ENCODE data around the gene POLR1F. TPM values are rescaled to one million over a fixed set of nuclear protein-coding genes. Genes with fewer than 3 reads are reported as not detected.

The POLR1F gene
- total RNA-seq, 1 experiment from 2014 or later: 22.3 TPM

- no peaks in the 10 kb centered on the region for H3K36me3 Mint-ChIP-seq
- H3K4me1 Mint-ChIP-seq: peaks cover 3% of the 10 kb centered on the region
- H3K27ac Mint-ChIP-seq: no peak overlapping the region
- CTCF ChIA-PET: interaction anchor here (1.1 to 1.5 kb wide), 2 partner anchors 15 to 19 kb away, joined by 4 to 5 read pairs; no protein-coding TSS in a partner anchor
- DNase-seq (ENCODE audit: low spot score) (no peak), ATAC-seq (no peak)
- H3K27me3 Mint-ChIP-seq (ENCODE audit: low read depth): no peaks in the 10 kb centered on the region
- TF ChIP-seq ZNF219 (CRISPR knock-in tag; IDR thresholded peaks at IDR 0.05; ENCODE audit: borderline replicate concordance): no peak
- TF ChIP-seq, protein P1, sequence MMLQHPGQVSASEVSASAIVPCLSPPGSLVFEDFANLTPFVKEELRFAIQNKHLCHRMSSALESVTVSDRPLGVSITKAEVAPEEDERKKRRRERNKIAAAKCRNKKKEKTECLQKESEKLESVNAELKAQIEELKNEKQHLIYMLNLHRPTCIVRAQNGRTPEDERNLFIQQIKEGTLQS (CRISPR knock-in tag; conservative IDR thresholded peaks at IDR 0.05): no peak
- no peak for TF ChIP-seq ZNF232 (CRISPR knock-in tag; IDR thresholded peaks at IDR 0.05)
- TF ChIP-seq TEAD4 (CRISPR knock-in tag; IDR thresholded peaks at IDR 0.05): no peak
- no peak for TF ChIP-seq CBFB (CRISPR knock-in tag; IDR thresholded peaks at IDR 0.05; ENCODE audit: low read depth)
- no peak for TF ChIP-seq RELA (CRISPR knock-in tag; IDR thresholded peaks at IDR 0.05; ENCODE audit: borderline replicate concordance)
- TF ChIP-seq MAX (CRISPR knock-in tag; IDR thresholded peaks at IDR 0.05): no peak
- TF ChIP-seq GRHL2 (CRISPR knock-in tag; IDR thresholded peaks at IDR 0.05; ENCODE audit: insufficient replicate concordance, severe bottlenecking): no peak
- TF ChIP-seq FOXK1 (CRISPR knock-in tag; IDR thresholded peaks at IDR 0.05): no peak
- no peak for TF ChIP-seq FOXJ3 (CRISPR knock-in tag; IDR thresholded peaks at IDR 0.05; ENCODE audit: borderline replicate concordance)
- TF ChIP-seq ZNF317 (CRISPR knock-in tag; IDR thresholded peaks at IDR 0.05; ENCODE audit: borderline replicate concordance, low read depth): no peak
- no peak for TF ChIP-seq CREM (CRISPR knock-in tag; IDR thresholded peaks at IDR 0.05)
- TF ChIP-seq, protein P2, sequence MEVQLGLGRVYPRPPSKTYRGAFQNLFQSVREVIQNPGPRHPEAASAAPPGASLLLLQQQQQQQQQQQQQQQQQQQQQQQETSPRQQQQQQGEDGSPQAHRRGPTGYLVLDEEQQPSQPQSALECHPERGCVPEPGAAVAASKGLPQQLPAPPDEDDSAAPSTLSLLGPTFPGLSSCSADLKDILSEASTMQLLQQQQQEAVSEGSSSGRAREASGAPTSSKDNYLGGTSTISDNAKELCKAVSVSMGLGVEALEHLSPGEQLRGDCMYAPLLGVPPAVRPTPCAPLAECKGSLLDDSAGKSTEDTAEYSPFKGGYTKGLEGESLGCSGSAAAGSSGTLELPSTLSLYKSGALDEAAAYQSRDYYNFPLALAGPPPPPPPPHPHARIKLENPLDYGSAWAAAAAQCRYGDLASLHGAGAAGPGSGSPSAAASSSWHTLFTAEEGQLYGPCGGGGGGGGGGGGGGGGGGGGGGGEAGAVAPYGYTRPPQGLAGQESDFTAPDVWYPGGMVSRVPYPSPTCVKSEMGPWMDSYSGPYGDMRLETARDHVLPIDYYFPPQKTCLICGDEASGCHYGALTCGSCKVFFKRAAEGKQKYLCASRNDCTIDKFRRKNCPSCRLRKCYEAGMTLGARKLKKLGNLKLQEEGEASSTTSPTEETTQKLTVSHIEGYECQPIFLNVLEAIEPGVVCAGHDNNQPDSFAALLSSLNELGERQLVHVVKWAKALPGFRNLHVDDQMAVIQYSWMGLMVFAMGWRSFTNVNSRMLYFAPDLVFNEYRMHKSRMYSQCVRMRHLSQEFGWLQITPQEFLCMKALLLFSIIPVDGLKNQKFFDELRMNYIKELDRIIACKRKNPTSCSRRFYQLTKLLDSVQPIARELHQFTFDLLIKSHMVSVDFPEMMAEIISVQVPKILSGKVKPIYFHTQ (CRISPR knock-in tag; IDR thresholded peaks at IDR 0.05): no peak
- TF ChIP-seq ZSCAN18 (CRISPR knock-in tag; IDR thresholded peaks at IDR 0.05): no peak
- no peak overlapping the region for H3K4me3 Mint-ChIP-seq
- POLR2A ChIA-PET: interaction anchor here (1.4 kb wide), 1 partner anchor 20 kb away, joined by 3 read pairs; the partner anchor contains the start of gene POLR1F
- H3K9me3 Mint-ChIP-seq: no peaks in the 10 kb centered on the region
These were observed 19.9 kb upstream of the POLR1F start for GRCh38 chr7:19728716-19729115.

GRCh38 chr7:19725770-19726169, 16.9 kb upstream of the POLR1F start:
- Mint-ChIP-seq H3K4me3 (no peak overlapping the region), H3K36me3 (no peaks in the 10 kb centered on the region), H3K4me1 (peaks cover 3% of the 10 kb centered on the region), H3K9me3 (no peaks in the 10 kb centered on the region), H3K27me3 (ENCODE audit: low read depth) (no peaks in the 10 kb centered on the region), H3K27ac (no peak overlapping the region)
- DNase-seq (ENCODE audit: low spot score) (no peak), ATAC-seq (no peak)
- ChIA-PET CTCF (interaction anchor here (0.7 to 1.2 kb wide), 3 partner anchors 12 to 873 kb away, joined by 3 to 6 read pairs (median 3); partner anchors contain the start of gene POLR1F), POLR2A (no interaction called here)
- TF ChIP-seq, protein P3, sequence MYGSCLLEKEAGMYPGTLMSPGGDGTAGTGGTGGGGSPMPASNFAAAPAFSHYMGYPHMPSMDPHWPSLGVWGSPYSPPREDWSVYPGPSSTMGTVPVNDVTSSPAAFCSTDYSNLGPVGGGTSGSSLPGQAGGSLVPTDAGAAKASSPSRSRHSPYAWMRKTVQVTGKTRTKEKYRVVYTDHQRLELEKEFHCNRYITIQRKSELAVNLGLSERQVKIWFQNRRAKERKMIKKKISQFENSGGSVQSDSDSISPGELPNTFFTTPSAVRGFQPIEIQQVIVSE (CRISPR knock-in tag; IDR thresholded peaks at IDR 0.05; ENCODE audit: borderline replicate concordance): no peak
- TF ChIP-seq NFE2L1 (CRISPR knock-in tag; IDR thresholded peaks at IDR 0.05) (no peak), ARID4B (CRISPR knock-in tag; IDR thresholded peaks at IDR 0.05; ENCODE audit: borderline replicate concordance) (no peak), TEAD4 (CRISPR knock-in tag; IDR thresholded peaks at IDR 0.05) (no peak), PRRX2 (CRISPR knock-in tag; IDR thresholded peaks at IDR 0.05) (no peak), ZSCAN18 (CRISPR knock-in tag; IDR thresholded peaks at IDR 0.05) (no peak)

All from WTC11 (cell line).